Measurements from ENCODE around the gene PLOD1.

GRCh38 chr1:11927866-11928592 is 6.5 kb upstream of the PLOD1 start:
- TF ChIP-seq CTCF (optimal IDR thresholded peaks at IDR 0.05 in 1 of 3, IDR thresholded peaks at IDR 0.05 in 1 of 3, conservative IDR thresholded peaks at IDR 0.05 in 1 of 3; ENCODE audit: extremely low read depth in 1 of 3, insufficient read depth in 2 of 3, low read length in 3 of 3): no peak
- no peak for TF ChIP-seq EZH2 (IDR thresholded peaks at IDR 0.05; ENCODE audit: low read length)
